Kidney epithelial cell (primary cell): Measurements from ENCODE around the gene OPN4. TPM values are rescaled to one million over a fixed set of nuclear protein-coding genes. Genes with fewer than 3 reads are reported as not detected.
"Not testable (repeated sequence)": the region's sequence is repeated elsewhere in the genome, so short reads cannot be mapped to it uniquely, and the experiment has no call there.

Experiments used
- DNase-seq: peaks from one replicate; pipeline ENCODE4 v3.0.0-alpha.2; 2010; ENCODE audit warnings: low read depth
- H3K27me3 ChIP-seq: 2 replicates; pipeline ENCODE4 v1.6.0; 2011; ENCODE audit warnings: low read length; ENCODE audit not compliant: control insufficient read depth, insufficient read depth
- H3K36me3 ChIP-seq: 2 replicates; pipeline ENCODE4 v1.5.1; 2011; ENCODE audit warnings: low read length; ENCODE audit not compliant: control insufficient read depth, insufficient read depth
- H3K4me3 ChIP-seq: 2 replicates; pipeline ENCODE4 v1.5.1; 2011; ENCODE audit warnings: low read depth, mild to moderate bottlenecking, control low read depth, low read length
- total RNA-seq: library from RNA; depleted of rRNA; stranded (reverse); fragments of >200 nt; gene quantifications from 2 replicates; pipeline ENCODE4 v1.2.3, GENCODE V29; 2015
- TF ChIP-seq, protein P1 (sequence below): IDR thresholded peaks from 2 replicates; pipeline ENCODE4 v1.5.1; 2011; ENCODE audit warnings: mild to moderate bottlenecking, moderate library complexity, low read length, control low read depth, inconsistent platforms; ENCODE audit not compliant: insufficient read depth, poor library complexity, severe bottlenecking

Gene OPN4
- total RNA-seq, 1 donor from 2014 or later: not detected

DNA sequence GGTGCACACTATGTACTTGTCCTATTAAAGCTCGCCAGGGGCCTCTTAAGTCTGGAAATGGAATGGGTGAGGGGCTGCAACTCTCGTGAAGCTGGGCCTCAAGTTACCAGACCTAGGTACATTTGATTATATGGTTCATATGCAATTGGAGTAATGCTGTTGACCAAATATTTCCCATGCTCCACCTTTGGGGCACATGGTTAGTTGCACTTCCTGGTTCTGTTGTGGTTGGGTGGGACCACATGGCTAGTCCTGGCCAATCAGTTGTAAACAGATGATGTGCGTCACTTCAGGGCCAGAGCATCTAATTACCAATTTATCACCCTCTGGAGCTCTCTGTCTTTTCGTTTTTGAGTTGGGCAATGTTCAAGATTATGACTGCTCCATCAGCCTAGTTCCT is 39.5 kb upstream of the OPN4 start:
- no peak for DNase-seq
- TF ChIP-seq, protein P1, sequence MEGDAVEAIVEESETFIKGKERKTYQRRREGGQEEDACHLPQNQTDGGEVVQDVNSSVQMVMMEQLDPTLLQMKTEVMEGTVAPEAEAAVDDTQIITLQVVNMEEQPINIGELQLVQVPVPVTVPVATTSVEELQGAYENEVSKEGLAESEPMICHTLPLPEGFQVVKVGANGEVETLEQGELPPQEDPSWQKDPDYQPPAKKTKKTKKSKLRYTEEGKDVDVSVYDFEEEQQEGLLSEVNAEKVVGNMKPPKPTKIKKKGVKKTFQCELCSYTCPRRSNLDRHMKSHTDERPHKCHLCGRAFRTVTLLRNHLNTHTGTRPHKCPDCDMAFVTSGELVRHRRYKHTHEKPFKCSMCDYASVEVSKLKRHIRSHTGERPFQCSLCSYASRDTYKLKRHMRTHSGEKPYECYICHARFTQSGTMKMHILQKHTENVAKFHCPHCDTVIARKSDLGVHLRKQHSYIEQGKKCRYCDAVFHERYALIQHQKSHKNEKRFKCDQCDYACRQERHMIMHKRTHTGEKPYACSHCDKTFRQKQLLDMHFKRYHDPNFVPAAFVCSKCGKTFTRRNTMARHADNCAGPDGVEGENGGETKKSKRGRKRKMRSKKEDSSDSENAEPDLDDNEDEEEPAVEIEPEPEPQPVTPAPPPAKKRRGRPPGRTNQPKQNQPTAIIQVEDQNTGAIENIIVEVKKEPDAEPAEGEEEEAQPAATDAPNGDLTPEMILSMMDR: no peak
- Histone ChIP-seq H3K4me3 (no peak overlapping the region), H3K27me3 (no peaks in the 10 kb centered on the region), H3K36me3 (no peaks in the 10 kb centered on the region)

DNA sequence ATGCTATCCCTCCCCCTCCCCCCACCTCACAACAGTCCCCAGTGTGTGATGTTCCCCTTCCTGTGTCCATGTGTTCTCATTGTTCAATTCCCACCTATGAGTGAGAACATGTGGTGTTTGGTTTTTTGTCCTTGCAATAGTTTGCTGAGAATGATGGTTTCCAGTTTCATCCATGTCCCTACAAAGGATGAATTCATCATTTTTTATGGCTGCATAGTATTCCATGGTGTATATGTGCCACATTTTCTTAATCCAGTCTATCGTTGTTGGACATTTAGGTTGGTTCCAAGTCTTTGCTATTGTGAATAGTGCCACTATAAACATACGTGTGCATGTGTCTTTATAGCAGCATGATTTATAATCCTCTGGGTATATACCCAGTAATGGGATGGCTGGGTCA is 37.1 kb upstream of the OPN4 start:
- not testable (repeated sequence) for H3K4me3 ChIP-seq, DNase-seq, H3K36me3 ChIP-seq

DNA sequence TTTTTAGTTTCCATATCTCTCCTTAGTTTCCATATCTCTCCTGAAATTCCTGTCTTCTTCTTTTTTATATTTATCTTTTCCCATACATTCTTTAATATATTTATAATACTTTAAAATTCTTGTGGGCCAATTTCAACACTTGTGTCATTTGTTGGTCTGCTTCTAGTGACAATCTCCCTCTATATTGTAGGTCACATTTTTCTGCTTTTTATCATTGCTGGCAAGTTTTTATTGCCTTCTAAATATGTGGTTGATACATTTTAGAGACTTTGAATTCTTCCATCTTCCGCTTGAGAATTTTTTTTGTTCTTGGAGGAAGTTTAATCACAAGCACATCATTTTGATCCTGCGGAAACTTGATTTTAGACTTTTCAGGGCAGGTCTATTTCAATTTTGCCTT is 26.0 kb upstream of the OPN4 start:
- Histone ChIP-seq H3K36me3 (no peaks in the 10 kb centered on the region), H3K27me3 (peaks cover 10% of the 10 kb centered on the region), H3K4me3 (no peak overlapping the region)
- DNase-seq: no peak
- TF ChIP-seq, protein P1: no peak

More for the DNA sequence above, 37.1 kb upstream of the OPN4 start:
- H3K27me3 ChIP-seq: not testable (repeated sequence)

- TF ChIP-seq, protein P1: no peak
- Histone ChIP-seq H3K27me3 (peaks cover 13% of the 10 kb centered on the region), H3K4me3 (no peak overlapping the region), H3K36me3 (no peaks in the 10 kb centered on the region)
- no peak for DNase-seq
Measured at GRCh38 chr10:86630079-86630478, 24.3 kb upstream of the OPN4 start.

GRCh38 chr10:86632009-86632800 is 22.1 kb upstream of the OPN4 start:
- TF ChIP-seq, protein P1: peak; percentile 36
- H3K4me3 ChIP-seq: peak overlapping the region; percentile 18
- H3K27me3 ChIP-seq: peaks cover 13% of the 10 kb centered on the region
- no peak for DNase-seq
- H3K36me3 ChIP-seq: no peaks in the 10 kb centered on the region

DNA sequence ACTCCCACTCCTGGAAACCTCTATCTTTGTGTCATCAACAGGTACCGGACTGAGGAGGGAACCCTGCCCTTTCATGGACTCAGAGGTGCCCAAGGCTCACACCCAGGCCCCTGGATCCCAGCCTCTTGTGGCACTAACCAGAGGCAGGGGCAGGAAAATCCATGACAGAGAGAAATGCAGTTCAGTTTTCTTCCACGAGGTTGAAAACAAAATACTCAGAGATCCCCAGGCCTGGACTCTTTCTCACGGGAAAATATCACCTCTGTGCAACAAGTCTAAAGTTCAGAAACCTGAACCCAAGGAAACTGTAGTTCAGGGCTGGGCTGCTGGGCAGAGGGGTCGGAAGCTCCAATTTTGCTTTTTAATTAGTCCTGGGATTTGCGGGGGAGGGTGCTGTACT is 21.4 kb upstream of the OPN4 start:
- Histone ChIP-seq H3K36me3 (no peaks in the 10 kb centered on the region), H3K27me3 (peaks cover 13% of the 10 kb centered on the region), H3K4me3 (no peak overlapping the region)
- no peak for DNase-seq
- TF ChIP-seq, protein P1: no peak
